Keratinocyte (primary cell): ENCODE measurements around the gene MOGAT2. TPM values are rescaled to one million over a fixed set of nuclear protein-coding genes. Genes with fewer than 3 reads are reported as not detected.

Source experiments
- DNase-seq: peaks from one replicate; pipeline ENCODE4 v3.0.0-alpha.2; 2011; ENCODE audit warnings: low read depth, missing footprints, low spot score
- FAIRE-seq: peaks from 2 replicates; lab custom pipeline; 2011; peaks lifted over from hg19 to GRCh38; lab: Jason Lieb, UNC
- H2AFZ ChIP-seq: 2 replicates; pipeline ENCODE4 v1.6.0; 2012; ENCODE audit warnings: low read length, control low read depth, inconsistent platforms; ENCODE audit not compliant: control insufficient read depth
- H3K27ac ChIP-seq: 2 replicates; pipeline ENCODE4 v1.5.1; 2011; ENCODE audit warnings: low read length; ENCODE audit not compliant: control insufficient read depth, insufficient read depth
- H3K27me3 ChIP-seq: 3 replicates; pipeline ENCODE4 v1.6.0; 2011; ENCODE audit warnings: low read length; ENCODE audit not compliant: control insufficient read depth, insufficient read depth; ENCODE audit errors: extremely low read depth
- H3K36me3 ChIP-seq, 2 experiments: 2 replicates in 1 of 2; 3 replicates in 1 of 2; pipeline ENCODE4 v1.5.1; 2011; ENCODE audit warnings: low read length in 2 of 2, mild to moderate bottlenecking in 1 of 2; ENCODE audit not compliant: control insufficient read depth in 2 of 2, insufficient read depth in 2 of 2; ENCODE audit errors: extremely low read depth in 1 of 2
- H3K4me1 ChIP-seq: 3 replicates; pipeline ENCODE4 v1.5.1; 2011; ENCODE audit warnings: low read length; ENCODE audit not compliant: control insufficient read depth, insufficient read depth; ENCODE audit errors: extremely low read depth
- H3K4me2 ChIP-seq: 3 replicates; pipeline ENCODE4 v1.6.0; 2011; ENCODE audit warnings: low read depth, low read length; ENCODE audit not compliant: control insufficient read depth, insufficient read depth; ENCODE audit errors: extremely low read depth
- H3K4me3 ChIP-seq, 3 experiments: fragments of 200-600 bp in 1 of 3; sonication (generic) in 1 of 3; 2 replicates in 2 of 3; 3 replicates in 1 of 3; pipeline ENCODE4 v1.5.1; 2011 to 2016; ENCODE audit warnings: low read length in 3 of 3, mild to moderate bottlenecking in 3 of 3, control low read depth in 2 of 3, inconsistent platforms in 1 of 3, low read depth in 1 of 3, mixed read lengths in 1 of 3, mixed run types in 1 of 3, moderate library complexity in 1 of 3; ENCODE audit not compliant: control insufficient read depth in 2 of 3, insufficient read depth in 2 of 3; ENCODE audit errors: extremely low read depth in 1 of 3
- H3K79me2 ChIP-seq: 2 replicates; pipeline ENCODE4 v1.6.0; 2012; ENCODE audit warnings: low read length; ENCODE audit not compliant: control insufficient read depth, insufficient read depth
- H3K9ac ChIP-seq: 3 replicates; pipeline ENCODE4 v1.6.0; 2011; ENCODE audit warnings: low read length; ENCODE audit not compliant: control insufficient read depth, insufficient read depth; ENCODE audit errors: extremely low read depth
- H3K9me1 ChIP-seq: 3 replicates; pipeline ENCODE4 v1.6.0; 2011; ENCODE audit warnings: low read length; ENCODE audit not compliant: control insufficient read depth, insufficient read depth; ENCODE audit errors: extremely low read depth
- H3K9me3 ChIP-seq: 2 replicates; pipeline ENCODE4 v1.5.1; 2012; ENCODE audit warnings: low read depth, low read length; ENCODE audit not compliant: control insufficient read depth
- H4K20me1 ChIP-seq: 3 replicates; pipeline ENCODE4 v1.6.0; 2011; ENCODE audit warnings: low read length; ENCODE audit not compliant: control insufficient read depth, insufficient read depth; ENCODE audit errors: extremely low read depth
- CTCF ChIP-seq, 3 experiments: IDR thresholded peaks in 1 of 3; conservative IDR thresholded peaks in 1 of 3; optimal IDR thresholded peaks in 1 of 3; 2 replicates in 2 of 3; 3 replicates in 1 of 3; pipeline versions ENCODE3 to v1.5.1; 2011; ENCODE audit warnings: low read length in 3 of 3, mild to moderate bottlenecking in 3 of 3, moderate library complexity in 2 of 3, control low read depth in 1 of 3, inconsistent platforms in 1 of 3; ENCODE audit not compliant: insufficient read depth in 2 of 3; ENCODE audit errors: extremely low read depth in 1 of 3
- EZH2 ChIP-seq: IDR thresholded peaks from one replicate; pipeline ENCODE4 v1.6.1; 2012; ENCODE audit warnings: inconsistent platforms, mild to moderate bottlenecking, low read length, moderate library complexity
- dilution Hi-C: fragments of 300-500 bp; cut with MboI; formaldehyde crosslinking; loops from one replicate; pipeline ENCODE4 v1.7.0; 2020; ENCODE audit warnings: low sequenced_read_pairs; ENCODE audit not compliant: extremely low pct_ligation_motif_present
- polyA plus RNA-seq, 5 experiments: library from polyadenylated mRNA; depleted of rRNA in 3 of 5; stranded (reverse) in 3 of 5; stranded (forward) in 1 of 5; unstranded in 1 of 5; fragments of >200 nt; gene quantifications; 1 replicate in 1 of 5; 2 replicates in 3 of 5; 3 replicates in 1 of 5; pipeline versions ENCODE4 v1.2.1 to v1.2.3, GENCODE V29; 2011 to 2012; ENCODE audit warnings: missing spikeins in 2 of 5, low read depth in 1 of 5, low replicate concordance in 1 of 5

MOGAT2 gene
- polyA plus RNA-seq, 1 donor (not counting 4 experiments of a cell fraction or from before 2014, with no cell fraction given): not detected

- TF ChIP-seq CTCF (optimal IDR thresholded peaks at IDR 0.05 in 1 of 3, IDR thresholded peaks at IDR 0.05 in 1 of 3, conservative IDR thresholded peaks at IDR 0.05 in 1 of 3; ENCODE audit: extremely low read depth in 1 of 3, insufficient read depth in 2 of 3, low read length in 3 of 3) (no peak), EZH2 (no peak)
- H4K20me1 ChIP-seq: no peaks in the 10 kb centered on the region
- no peak overlapping the region for H3K4me2 ChIP-seq
- H3K27me3 ChIP-seq: peaks cover 8% of the 10 kb centered on the region
- peaks cover 8% of the 10 kb centered on the region for H3K4me1 ChIP-seq
- H3K36me3 ChIP-seq: no peaks in the 10 kb centered on the region
- H3K9me3 ChIP-seq: no peaks in the 10 kb centered on the region
- H3K27ac ChIP-seq: no peak overlapping the region
- no peak overlapping the region for H3K9ac ChIP-seq
- dilution Hi-C loops: no loop called here
- no peak for FAIRE-seq
- H3K9me1 ChIP-seq: no peaks in the 10 kb centered on the region
- H3K4me3 ChIP-seq: no peak overlapping the region
- DNase-seq: no peak
- H2AFZ ChIP-seq: no peak overlapping the region
- H3K79me2 ChIP-seq: no peaks in the 10 kb centered on the region
Observed at GRCh38 chr11:75722669-75723042, 5.0 kb downstream of the MOGAT2 start.

DNA sequence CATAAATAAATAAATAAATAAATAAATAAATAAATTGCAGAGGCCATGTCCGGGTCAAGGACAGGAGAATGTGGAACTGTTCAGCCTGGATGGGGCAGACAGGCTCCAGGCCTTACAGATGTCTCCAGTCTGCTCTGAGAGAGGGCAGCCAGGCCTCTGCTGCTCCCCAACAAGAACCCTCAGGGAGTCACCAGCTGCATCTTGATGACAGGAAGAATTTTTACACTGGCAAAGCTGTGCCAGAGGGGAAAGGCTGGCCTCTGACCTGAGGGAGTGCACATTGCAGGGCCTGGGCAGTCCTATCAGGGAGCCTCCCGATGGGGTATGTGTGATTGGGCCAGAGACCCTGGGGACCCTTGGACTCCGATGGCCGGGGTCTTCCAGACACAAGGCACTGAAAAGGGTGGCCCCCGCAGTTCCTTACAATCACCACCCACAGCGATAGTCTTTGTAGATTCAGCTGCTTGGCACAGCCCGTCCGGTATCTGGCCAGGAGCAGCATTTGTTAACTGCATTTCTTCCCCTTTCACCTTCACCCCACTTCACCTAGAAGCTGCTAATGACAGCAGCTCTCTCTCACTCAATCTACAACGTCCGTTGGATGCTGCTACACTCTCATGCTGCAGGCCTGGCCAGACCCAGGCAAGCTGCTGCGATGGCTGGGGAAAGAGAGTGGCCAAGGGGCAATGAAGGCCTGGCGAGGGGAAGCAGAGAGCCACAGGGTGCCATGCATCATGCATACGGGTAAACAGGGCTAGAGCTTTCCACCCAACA lies 8.1 kb downstream of the MOGAT2 start:
- no peak overlapping the region for H3K4me2 ChIP-seq
- no peak overlapping the region for H3K27ac ChIP-seq
- TF ChIP-seq EZH2 (no peak), CTCF (optimal IDR thresholded peaks at IDR 0.05 in 1 of 3, IDR thresholded peaks at IDR 0.05 in 1 of 3, conservative IDR thresholded peaks at IDR 0.05 in 1 of 3; ENCODE audit: extremely low read depth in 1 of 3, insufficient read depth in 2 of 3, low read length in 3 of 3) (no peak)
- H3K36me3 ChIP-seq: no peaks in the 10 kb centered on the region
- no peaks in the 10 kb centered on the region for H3K9me3 ChIP-seq
- H3K27me3 ChIP-seq: no peaks in the 10 kb centered on the region
- H4K20me1 ChIP-seq: no peaks in the 10 kb centered on the region
- no peaks in the 10 kb centered on the region for H3K9me1 ChIP-seq
- no peaks in the 10 kb centered on the region for H3K79me2 ChIP-seq
- no peak overlapping the region for H2AFZ ChIP-seq
- no peak overlapping the region for H3K9ac ChIP-seq
- H3K4me3 ChIP-seq: no peak overlapping the region
- FAIRE-seq: no peak
- dilution Hi-C loops: no loop called here
- H3K4me1 ChIP-seq: peaks cover 8% of the 10 kb centered on the region
- DNase-seq: no peak
